Fibroblast of lung (primary cell): ENCODE results near the gene ALG3.
"Not testable (repeated sequence)": the region's sequence is repeated elsewhere in the genome, so short reads cannot be mapped to it uniquely, and the experiment has no call there.

ENCODE experiments used
- EZH2 ChIP-seq: IDR thresholded peaks from 2 replicates; pipeline ENCODE4 v1.5.1; 2012; ENCODE audit warnings: low read length, control low read depth, mild to moderate bottlenecking; ENCODE audit errors: missing control alignments
- TF ChIP-seq, protein P1 (sequence below), 2 donors: IDR thresholded peaks in 1 of 2; conservative IDR thresholded peaks in 1 of 2; 1 replicate in 1 of 2; 2 replicates in 1 of 2; pipeline ENCODE4 v1.5.1; 2011 to 2012; ENCODE audit warnings: low read length in 2 of 2, control low read depth in 1 of 2, inconsistent platforms in 1 of 2, low read depth in 1 of 2, mild to moderate bottlenecking in 1 of 2

DNA sequence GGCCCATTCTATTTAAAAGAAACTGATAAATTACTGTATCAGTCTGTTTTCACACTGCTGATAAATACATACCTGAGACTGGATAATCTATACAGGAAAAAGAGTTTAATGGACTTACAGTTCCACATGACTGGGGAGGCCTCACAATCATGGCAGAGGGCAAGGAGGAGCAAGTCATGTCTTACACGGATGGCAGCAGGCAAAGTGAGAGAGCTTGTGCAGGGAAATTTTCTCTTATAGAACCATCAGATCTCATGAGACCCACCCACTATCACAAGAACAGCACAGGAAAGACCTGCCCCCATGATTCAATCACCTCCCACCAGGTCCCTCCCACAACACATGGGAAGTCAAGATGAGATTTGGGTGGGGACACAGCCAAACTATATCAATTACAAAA lies 18.5 kb upstream of the ALG3 start:
- TF ChIP-seq EZH2, result not testable (repeated sequence)
- TF ChIP-seq, protein P1, sequence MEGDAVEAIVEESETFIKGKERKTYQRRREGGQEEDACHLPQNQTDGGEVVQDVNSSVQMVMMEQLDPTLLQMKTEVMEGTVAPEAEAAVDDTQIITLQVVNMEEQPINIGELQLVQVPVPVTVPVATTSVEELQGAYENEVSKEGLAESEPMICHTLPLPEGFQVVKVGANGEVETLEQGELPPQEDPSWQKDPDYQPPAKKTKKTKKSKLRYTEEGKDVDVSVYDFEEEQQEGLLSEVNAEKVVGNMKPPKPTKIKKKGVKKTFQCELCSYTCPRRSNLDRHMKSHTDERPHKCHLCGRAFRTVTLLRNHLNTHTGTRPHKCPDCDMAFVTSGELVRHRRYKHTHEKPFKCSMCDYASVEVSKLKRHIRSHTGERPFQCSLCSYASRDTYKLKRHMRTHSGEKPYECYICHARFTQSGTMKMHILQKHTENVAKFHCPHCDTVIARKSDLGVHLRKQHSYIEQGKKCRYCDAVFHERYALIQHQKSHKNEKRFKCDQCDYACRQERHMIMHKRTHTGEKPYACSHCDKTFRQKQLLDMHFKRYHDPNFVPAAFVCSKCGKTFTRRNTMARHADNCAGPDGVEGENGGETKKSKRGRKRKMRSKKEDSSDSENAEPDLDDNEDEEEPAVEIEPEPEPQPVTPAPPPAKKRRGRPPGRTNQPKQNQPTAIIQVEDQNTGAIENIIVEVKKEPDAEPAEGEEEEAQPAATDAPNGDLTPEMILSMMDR (conservative IDR thresholded peaks at IDR 0.05 in 1 of 2, IDR thresholded peaks at IDR 0.05 in 1 of 2; ENCODE audit: low read depth in 1 of 2, low read length in 2 of 2), result not testable (repeated sequence)
